Endothelial cell of umbilical vein (primary cell): ENCODE results near the gene UBAP2L.
A peak's percentile ranks its signal among the peaks of the same experiment; 100 is the strongest.

ENCODE experiments used
- EZH2 ChIP-seq: IDR thresholded peaks from 2 replicates; pipeline ENCODE4 v1.6.1; 2012; ENCODE audit warnings: borderline replicate concordance, low read depth, mild to moderate bottlenecking, moderate library complexity, low read length, inconsistent platforms; ENCODE audit not compliant: severe bottlenecking
- FOS ChIP-seq: IDR thresholded peaks from 2 replicates; pipeline ENCODE4 v1.6.1; 2011; ENCODE audit warnings: mild to moderate bottlenecking, low read length, moderate library complexity, borderline replicate concordance; ENCODE audit not compliant: insufficient read depth
- JUN ChIP-seq: IDR thresholded peaks from 2 replicates; pipeline ENCODE4 v1.6.1; 2011; ENCODE audit warnings: borderline replicate concordance, low read depth; ENCODE audit not compliant: insufficient read length, insufficient read depth
- MYC ChIP-seq: IDR thresholded peaks from one replicate; pipeline ENCODE4 v1.6.1; 2011; ENCODE audit warnings: mild to moderate bottlenecking, low read depth, low read length
- POLR2A ChIP-seq: IDR thresholded peaks from 2 replicates; pipeline ENCODE4 v1.6.1; 2012; ENCODE audit warnings: low read depth, mild to moderate bottlenecking, control low read depth, low read length
- POLR2AphosphoS5 ChIP-seq: IDR thresholded peaks from 2 replicates; pipeline ENCODE4 v1.6.1; 2012; ENCODE audit warnings: low read depth, mild to moderate bottlenecking, control low read depth, low read length, moderate library complexity; ENCODE audit not compliant: insufficient read depth
- TF ChIP-seq, protein P1 (sequence below), 2 donors: IDR thresholded peaks; 1 replicate in 1 of 2; 2 replicates in 1 of 2; pipeline ENCODE4 v1.5.1; 2011; ENCODE audit warnings: low read length in 2 of 2, mild to moderate bottlenecking in 2 of 2, moderate library complexity in 2 of 2, control low read depth in 1 of 2, inconsistent platforms in 1 of 2, low read depth in 1 of 2; ENCODE audit not compliant: insufficient read depth in 1 of 2; ENCODE audit errors: extremely low read depth in 1 of 2
- TF ChIP-seq, protein P2 (sequence below): IDR thresholded peaks from 2 replicates; pipeline ENCODE4 v1.6.1; 2011; ENCODE audit not compliant: insufficient read depth, insufficient read length

DNA sequence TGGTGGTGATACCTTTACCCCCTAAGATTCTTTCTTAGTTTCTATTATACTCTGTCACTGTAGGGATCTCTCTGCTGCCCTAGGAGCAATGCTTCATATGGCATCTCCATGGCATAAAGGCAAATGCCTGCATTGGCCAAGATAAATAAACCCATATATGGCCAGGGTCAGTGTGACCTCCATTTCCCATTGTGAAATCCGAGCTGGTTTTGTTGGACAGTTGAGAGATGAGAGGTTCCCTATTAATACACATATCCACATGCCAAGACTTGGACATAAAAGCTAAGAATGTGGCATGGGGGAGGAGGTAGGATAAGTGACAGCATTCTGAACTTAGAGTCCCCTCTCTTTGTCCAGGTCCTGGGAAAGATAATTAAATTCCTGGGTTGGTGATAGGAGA is 30.2 kb upstream of the UBAP2L start:
- TF ChIP-seq, protein P1, sequence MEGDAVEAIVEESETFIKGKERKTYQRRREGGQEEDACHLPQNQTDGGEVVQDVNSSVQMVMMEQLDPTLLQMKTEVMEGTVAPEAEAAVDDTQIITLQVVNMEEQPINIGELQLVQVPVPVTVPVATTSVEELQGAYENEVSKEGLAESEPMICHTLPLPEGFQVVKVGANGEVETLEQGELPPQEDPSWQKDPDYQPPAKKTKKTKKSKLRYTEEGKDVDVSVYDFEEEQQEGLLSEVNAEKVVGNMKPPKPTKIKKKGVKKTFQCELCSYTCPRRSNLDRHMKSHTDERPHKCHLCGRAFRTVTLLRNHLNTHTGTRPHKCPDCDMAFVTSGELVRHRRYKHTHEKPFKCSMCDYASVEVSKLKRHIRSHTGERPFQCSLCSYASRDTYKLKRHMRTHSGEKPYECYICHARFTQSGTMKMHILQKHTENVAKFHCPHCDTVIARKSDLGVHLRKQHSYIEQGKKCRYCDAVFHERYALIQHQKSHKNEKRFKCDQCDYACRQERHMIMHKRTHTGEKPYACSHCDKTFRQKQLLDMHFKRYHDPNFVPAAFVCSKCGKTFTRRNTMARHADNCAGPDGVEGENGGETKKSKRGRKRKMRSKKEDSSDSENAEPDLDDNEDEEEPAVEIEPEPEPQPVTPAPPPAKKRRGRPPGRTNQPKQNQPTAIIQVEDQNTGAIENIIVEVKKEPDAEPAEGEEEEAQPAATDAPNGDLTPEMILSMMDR (IDR thresholded peaks at IDR 0.05; ENCODE audit: extremely low read depth in 1 of 2, insufficient read depth in 1 of 2, low read depth in 1 of 2, low read length in 2 of 2), result no peak
- TF ChIP-seq, protein P2, sequence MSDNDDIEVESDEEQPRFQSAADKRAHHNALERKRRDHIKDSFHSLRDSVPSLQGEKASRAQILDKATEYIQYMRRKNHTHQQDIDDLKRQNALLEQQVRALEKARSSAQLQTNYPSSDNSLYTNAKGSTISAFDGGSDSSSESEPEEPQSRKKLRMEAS, result no peak
- TF ChIP-seq POLR2A, result no peak
- peak; percentile 29 for TF ChIP-seq JUN
- no peak for TF ChIP-seq EZH2
- no peak for TF ChIP-seq POLR2AphosphoS5
- TF ChIP-seq FOS, result no peak
- no peak for TF ChIP-seq MYC
